ENCODE results near the gene CD86. TPM values are rescaled to one million over a fixed set of nuclear protein-coding genes. Genes with fewer than 3 reads are reported as not detected.

The CD86 gene
- polyA plus RNA-seq, 4 donors, result 0.89 to 3.1 (median 2.2) TPM

GRCh38 chr3:122019493-122019892 is 35.7 kb upstream of the CD86 start:
- Histone ChIP-seq H3K4me3 (ENCODE audit: low read depth in 1 of 3, low read length in 3 of 3) (no peak overlapping the region), H3K36me3 (ENCODE audit: control insufficient read depth in 3 of 3, insufficient read depth in 2 of 3, low read depth in 1 of 3, low read length in 3 of 3) (no peaks in the 10 kb centered on the region), H3K4me1 (ENCODE audit: control insufficient read depth in 3 of 3, insufficient read depth in 2 of 3, low read depth in 1 of 3, low read length in 2 of 3) (peaks cover 0 to 13% (median 0%) of the 10 kb centered on the region in 3 donors), H3K9me3 (ENCODE audit: control insufficient read depth in 2 of 2, insufficient read depth in 1 of 2, low read depth in 1 of 2, low read length in 1 of 2) (no peaks in the 10 kb centered on the region), H3K27me3 (ENCODE audit: control insufficient read depth in 3 of 3, insufficient read depth in 3 of 3, low read length in 3 of 3) (peaks cover 0 to 3% (median 0%) of the 10 kb centered on the region in 3 donors), H3K27ac (ENCODE audit: low read depth in 1 of 3, low read length in 2 of 3) (no peak overlapping the region)
- DNase-seq, result no peak
- FAIRE-seq, result no peak

- peak in 1 of 2 donors; percentile 28 for DNase-seq
- peaks cover 0 to 3% (median 0%) of the 10 kb centered on the region in 3 donors for H3K27me3 ChIP-seq (ENCODE audit: control insufficient read depth in 3 of 3, insufficient read depth in 3 of 3, low read length in 3 of 3)
- no peak for FAIRE-seq
- H3K36me3 ChIP-seq (ENCODE audit: control insufficient read depth in 3 of 3, insufficient read depth in 2 of 3, low read depth in 1 of 3, low read length in 3 of 3), result no peaks in the 10 kb centered on the region
- H3K27ac ChIP-seq (ENCODE audit: low read depth in 1 of 3, low read length in 2 of 3), result peak overlapping the region in 1 of 3 donors; percentile 92
- WGBS, 3 donors, result 13 to 43% (median 19%) methylated on average over 1 of the region's 1 CpG
- peak overlapping the region in 2 of 3 donors; percentile 75 to 76 for H3K4me3 ChIP-seq (ENCODE audit: low read depth in 1 of 3, low read length in 3 of 3)
- H3K4me1 ChIP-seq (ENCODE audit: control insufficient read depth in 3 of 3, insufficient read depth in 2 of 3, low read depth in 1 of 3, low read length in 2 of 3), result peaks cover 0 to 13% (median 0%) of the 10 kb centered on the region in 3 donors
- H3K9me3 ChIP-seq (ENCODE audit: control insufficient read depth in 2 of 2, insufficient read depth in 1 of 2, low read depth in 1 of 2, low read length in 1 of 2), result no peaks in the 10 kb centered on the region
Observed at GRCh38 chr3:122021037-122021436, 34.1 kb upstream of the CD86 start.

- H3K27me3 ChIP-seq (ENCODE audit: control insufficient read depth in 3 of 3, insufficient read depth in 3 of 3, low read length in 3 of 3), result peaks cover 0 to 3% (median 0%) of the 10 kb centered on the region in 3 donors
- H3K27ac ChIP-seq (ENCODE audit: low read depth in 1 of 3, low read length in 2 of 3), result peak within 1 kb of the TSS; percentile 62 to 92 (median 74)
- WGBS, 3 donors, result 3 to 8% (median 5%) methylated on average over 36 to 43 of the region's 43 CpGs
- no peaks in the 10 kb centered on the region for H3K36me3 ChIP-seq (ENCODE audit: control insufficient read depth in 3 of 3, insufficient read depth in 2 of 3, low read depth in 1 of 3, low read length in 3 of 3)
- no peak for FAIRE-seq
- H3K4me1 ChIP-seq (ENCODE audit: control insufficient read depth in 3 of 3, insufficient read depth in 2 of 3, low read depth in 1 of 3, low read length in 2 of 3), result peaks cover 0 to 13% (median 0%) of the 10 kb centered on the region in 3 donors
- H3K4me3 ChIP-seq (ENCODE audit: low read depth in 1 of 3, low read length in 3 of 3), result peak within 1 kb of the TSS; percentile 11 to 76 (median 75)
- DNase-seq, result peak; percentile 78 to 89
- no peaks in the 10 kb centered on the region for H3K9me3 ChIP-seq (ENCODE audit: control insufficient read depth in 2 of 2, insufficient read depth in 1 of 2, low read depth in 1 of 2, low read length in 1 of 2)
Observed at GRCh38 chr3:122021811-122022401, 33.3 kb upstream of the CD86 start, which contains the start of gene ILDR1. TSS of gene ILDR1 (minus strand) at chr3:122022247. CDS start at chr3:122022077, 170 bp downstream.

DNA sequence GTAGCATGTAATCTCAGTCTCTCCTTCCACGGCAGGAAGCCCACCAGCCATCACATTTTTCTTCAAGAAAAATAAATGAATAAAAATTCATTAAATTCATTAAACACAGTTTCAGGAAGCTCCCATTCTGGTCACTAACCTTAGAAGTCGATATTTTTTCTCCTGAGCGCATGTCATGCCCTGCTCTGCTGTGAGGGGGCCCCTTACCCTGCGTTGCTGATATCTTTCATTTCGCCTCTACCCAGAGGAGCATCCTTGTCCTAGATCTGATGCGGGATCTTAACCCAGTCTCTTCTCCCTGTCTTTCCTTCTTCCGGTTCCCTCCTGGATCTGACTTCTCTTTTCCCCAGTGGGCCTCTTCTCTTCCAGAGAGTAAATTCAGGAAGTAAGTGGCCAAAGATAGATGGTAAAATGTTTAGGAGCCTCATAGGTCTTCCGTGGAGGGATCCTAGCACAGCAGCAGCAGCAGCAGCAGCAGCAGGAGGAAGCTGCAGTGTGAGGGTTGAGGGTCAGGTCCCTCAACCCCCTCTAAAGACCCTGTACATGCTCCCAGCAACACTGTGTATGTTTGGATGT is 31.7 kb upstream of the CD86 start:
- Histone ChIP-seq H3K27me3 (ENCODE audit: control insufficient read depth in 3 of 3, insufficient read depth in 3 of 3, low read length in 3 of 3) (peaks cover 0 to 3% (median 0%) of the 10 kb centered on the region in 3 donors), H3K4me1 (ENCODE audit: control insufficient read depth in 3 of 3, insufficient read depth in 2 of 3, low read depth in 1 of 3, low read length in 2 of 3) (peaks cover 0 to 13% (median 0%) of the 10 kb centered on the region in 3 donors), H3K27ac (ENCODE audit: low read depth in 1 of 3, low read length in 2 of 3) (no peak overlapping the region), H3K36me3 (ENCODE audit: control insufficient read depth in 3 of 3, insufficient read depth in 2 of 3, low read depth in 1 of 3, low read length in 3 of 3) (no peaks in the 10 kb centered on the region), H3K9me3 (ENCODE audit: control insufficient read depth in 2 of 2, insufficient read depth in 1 of 2, low read depth in 1 of 2, low read length in 1 of 2) (no peaks in the 10 kb centered on the region), H3K4me3 (ENCODE audit: low read depth in 1 of 3, low read length in 3 of 3) (no peak overlapping the region)
- DNase-seq (no peak), FAIRE-seq (no peak)
- WGBS, 3 donors, result 65 to 83% (median 80%) methylated on average over 8 of the region's 8 CpGs

- peaks cover 0 to 3% (median 0%) of the 10 kb centered on the region in 3 donors for H3K27me3 ChIP-seq (ENCODE audit: control insufficient read depth in 3 of 3, insufficient read depth in 3 of 3, low read length in 3 of 3)
- H3K9me3 ChIP-seq (ENCODE audit: control insufficient read depth in 2 of 2, insufficient read depth in 1 of 2, low read depth in 1 of 2, low read length in 1 of 2), result no peaks in the 10 kb centered on the region
- no peaks in the 10 kb centered on the region for H3K36me3 ChIP-seq (ENCODE audit: control insufficient read depth in 3 of 3, insufficient read depth in 2 of 3, low read depth in 1 of 3, low read length in 3 of 3)
- DNase-seq, result peak; percentile 33 to 61
- H3K4me1 ChIP-seq (ENCODE audit: control insufficient read depth in 3 of 3, insufficient read depth in 2 of 3, low read depth in 1 of 3, low read length in 2 of 3), result peaks cover 0 to 10% (median 0%) of the 10 kb centered on the region in 3 donors
- WGBS, 3 donors, result 5 to 30% (median 23%) methylated on average over 2 of the region's 2 CpGs
- H3K27ac ChIP-seq (ENCODE audit: low read depth in 1 of 3, low read length in 2 of 3), result no peak overlapping the region
- no peak overlapping the region for H3K4me3 ChIP-seq (ENCODE audit: low read depth in 1 of 3, low read length in 3 of 3)
- FAIRE-seq, result no peak
Observed at GRCh38 chr3:122024800-122025199, 30.4 kb upstream of the CD86 start.

GRCh38 chr3:122025296-122025695 is 29.9 kb upstream of the CD86 start:
- no peak overlapping the region for H3K27ac ChIP-seq (ENCODE audit: low read depth in 1 of 3, low read length in 2 of 3)
- FAIRE-seq, result no peak
- H3K4me1 ChIP-seq (ENCODE audit: control insufficient read depth in 3 of 3, insufficient read depth in 2 of 3, low read depth in 1 of 3, low read length in 2 of 3), result peaks cover 0 to 8% (median 0%) of the 10 kb centered on the region in 3 donors
- H3K9me3 ChIP-seq (ENCODE audit: control insufficient read depth in 2 of 2, insufficient read depth in 1 of 2, low read depth in 1 of 2, low read length in 1 of 2), result no peaks in the 10 kb centered on the region
- no peak for DNase-seq
- H3K36me3 ChIP-seq (ENCODE audit: control insufficient read depth in 3 of 3, insufficient read depth in 2 of 3, low read depth in 1 of 3, low read length in 3 of 3), result no peaks in the 10 kb centered on the region
- H3K4me3 ChIP-seq (ENCODE audit: low read depth in 1 of 3, low read length in 3 of 3), result no peak overlapping the region
- peaks cover 0 to 3% (median 0%) of the 10 kb centered on the region in 3 donors for H3K27me3 ChIP-seq (ENCODE audit: control insufficient read depth in 3 of 3, insufficient read depth in 3 of 3, low read length in 3 of 3)

GRCh38 chr3:122030381-122031122 is 24.6 kb upstream of the CD86 start:
- H3K27me3 ChIP-seq (ENCODE audit: control insufficient read depth in 3 of 3, insufficient read depth in 3 of 3, low read length in 3 of 3), result no peaks in the 10 kb centered on the region
- H3K4me1 ChIP-seq (ENCODE audit: control insufficient read depth in 3 of 3, insufficient read depth in 2 of 3, low read depth in 1 of 3, low read length in 2 of 3), result no peaks in the 10 kb centered on the region
- WGBS, 3 donors, result 69 to 85% (median 77%) methylated on average over 3 of the region's 3 CpGs
- H3K27ac ChIP-seq (ENCODE audit: low read depth in 1 of 3, low read length in 2 of 3), result no peak overlapping the region
- DNase-seq, result no peak
- H3K36me3 ChIP-seq (ENCODE audit: control insufficient read depth in 3 of 3, insufficient read depth in 2 of 3, low read depth in 1 of 3, low read length in 3 of 3), result no peaks in the 10 kb centered on the region
- no peak overlapping the region for H3K4me3 ChIP-seq (ENCODE audit: low read depth in 1 of 3, low read length in 3 of 3)
- FAIRE-seq, result no peak
- H3K9me3 ChIP-seq (ENCODE audit: control insufficient read depth in 2 of 2, insufficient read depth in 1 of 2, low read depth in 1 of 2, low read length in 1 of 2), result peaks cover 0 to 3% of the 10 kb centered on the region in 2 donors

GRCh38 chr3:122031123-122031468 is 24.1 kb upstream of the CD86 start:
- WGBS, 3 donors, result 78 to 94% (median 86%) methylated on average over 1 of the region's 1 CpG
- no peak for FAIRE-seq
- H3K27me3 ChIP-seq (ENCODE audit: control insufficient read depth in 3 of 3, insufficient read depth in 3 of 3, low read length in 3 of 3), result no peaks in the 10 kb centered on the region
- H3K4me1 ChIP-seq (ENCODE audit: control insufficient read depth in 3 of 3, insufficient read depth in 2 of 3, low read depth in 1 of 3, low read length in 2 of 3), result no peaks in the 10 kb centered on the region
- no peak for DNase-seq
- H3K9me3 ChIP-seq (ENCODE audit: control insufficient read depth in 2 of 2, insufficient read depth in 1 of 2, low read depth in 1 of 2, low read length in 1 of 2), result peaks cover 0 to 5% of the 10 kb centered on the region in 2 donors
- H3K27ac ChIP-seq (ENCODE audit: low read depth in 1 of 3, low read length in 2 of 3), result no peak overlapping the region
- no peaks in the 10 kb centered on the region for H3K36me3 ChIP-seq (ENCODE audit: control insufficient read depth in 3 of 3, insufficient read depth in 2 of 3, low read depth in 1 of 3, low read length in 3 of 3)
- H3K4me3 ChIP-seq (ENCODE audit: low read depth in 1 of 3, low read length in 3 of 3), result no peak overlapping the region

All from small intestine (tissue), 7 donors.